HG03558 (cell line): Measurements from ENCODE around the gene TMCC3.

Experiments used
- ATAC-seq: cut with Tn5 transposase; IDR thresholded peaks from one replicate; pipeline ENCODE4 v1.9.1; 2021; ENCODE audit warnings: moderate number of reproducible peaks; ENCODE audit not compliant: unreplicated experiment; ENCODE audit errors: extremely low read depth

Gene TMCC3

DNA sequence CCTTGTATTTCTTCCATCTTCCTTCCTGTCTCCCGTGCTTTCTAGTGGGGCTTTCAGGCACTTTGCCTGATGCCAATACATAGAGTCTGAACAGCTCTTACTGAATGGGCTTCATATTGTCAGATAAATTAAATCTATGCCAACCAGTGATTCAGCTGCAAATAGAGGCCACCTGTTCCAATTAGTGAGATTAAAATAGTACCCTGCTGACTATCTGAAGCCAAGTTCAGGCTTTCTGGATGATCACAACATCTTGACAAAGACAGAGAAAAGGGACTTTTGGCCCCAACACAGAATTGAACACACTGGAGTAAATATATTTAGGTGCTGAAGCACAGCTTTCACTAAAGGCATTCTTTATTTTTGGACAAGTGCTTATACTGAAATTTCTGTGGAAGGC is 11.8 kb downstream of the TMCC3 start:
- no peak for ATAC-seq

DNA sequence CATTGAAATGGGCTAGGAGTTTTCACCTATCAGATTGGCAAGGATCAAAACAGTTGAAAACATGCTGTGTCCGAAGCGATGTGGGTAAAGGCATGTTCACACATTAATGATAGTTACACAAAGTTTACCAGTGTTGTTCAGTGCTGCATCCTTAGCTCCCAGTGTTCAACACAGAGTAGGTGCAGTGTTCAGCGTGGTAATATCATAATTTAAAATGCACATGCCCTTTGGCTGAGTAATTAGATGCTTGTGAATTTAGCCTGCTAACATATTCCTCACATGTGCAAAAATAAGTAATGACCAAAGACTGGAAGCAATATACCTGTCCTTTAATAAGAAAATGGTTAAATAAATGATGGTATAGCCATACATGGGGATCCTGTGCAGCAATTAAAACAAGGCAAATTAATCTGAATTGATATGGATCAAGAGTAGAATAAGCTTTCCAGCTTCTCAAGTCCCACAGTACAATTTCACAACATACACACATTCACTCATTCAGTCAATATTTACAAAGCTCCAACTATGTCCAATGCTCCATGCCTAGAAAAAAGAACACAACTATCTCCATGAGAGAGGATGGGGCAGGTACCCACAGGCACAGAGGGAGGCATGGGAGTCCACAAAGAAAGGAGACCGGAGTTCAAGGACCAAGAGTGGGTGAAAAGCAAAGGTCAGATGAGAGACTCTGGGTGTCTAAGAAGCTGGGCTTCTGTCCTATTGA is 12.8 kb downstream of the TMCC3 start:
- ATAC-seq = no peak

DNA sequence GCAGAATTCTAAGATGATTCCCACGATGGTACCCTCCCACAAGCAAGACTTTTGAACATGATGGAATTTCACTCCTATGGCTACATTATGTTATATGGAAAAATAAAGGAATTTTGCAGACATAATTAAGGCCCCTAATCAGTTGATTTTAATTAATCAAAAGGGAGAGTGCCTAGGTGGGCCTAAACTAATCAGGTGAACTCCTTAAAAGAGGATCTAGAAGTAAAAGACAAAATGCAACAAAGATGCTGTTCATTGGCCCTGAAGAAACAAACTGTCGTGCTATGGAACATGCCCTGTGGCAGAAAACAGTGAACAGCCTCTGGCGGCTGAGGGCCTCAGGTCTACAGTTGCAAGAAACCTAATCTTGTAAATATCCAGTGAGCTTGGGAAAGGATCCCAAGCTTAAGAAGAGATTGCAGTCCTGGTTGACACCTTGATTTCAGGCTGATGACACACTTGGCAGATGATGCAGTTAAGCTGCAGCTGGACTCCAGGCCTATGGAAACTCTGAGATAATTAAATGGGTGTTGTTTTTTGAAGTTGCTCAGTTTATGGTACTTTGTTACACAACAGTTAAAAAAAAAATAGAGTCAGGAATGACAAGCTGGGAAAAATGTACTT is 13.8 kb downstream of the TMCC3 start:
- no peak for ATAC-seq

DNA sequence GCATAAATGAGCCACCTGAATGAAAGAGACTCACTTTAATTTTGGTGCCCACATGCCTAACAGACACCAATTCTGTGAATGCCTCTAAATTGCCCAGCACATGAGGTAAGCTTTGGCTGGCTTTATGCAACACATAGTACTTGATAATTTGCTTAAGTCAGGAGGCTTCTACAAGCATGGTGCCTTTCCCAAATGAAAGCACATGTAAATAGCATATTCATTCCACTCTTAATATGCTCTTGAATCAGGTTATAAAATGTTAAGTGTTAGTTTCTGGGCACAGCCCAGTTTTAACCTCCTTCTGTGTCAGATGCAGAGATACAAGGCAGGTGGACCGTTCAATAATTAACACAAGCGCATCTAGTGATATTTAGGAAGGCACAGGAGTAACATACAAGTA is 15.6 kb downstream of the TMCC3 start:
- ATAC-seq = no peak

DNA sequence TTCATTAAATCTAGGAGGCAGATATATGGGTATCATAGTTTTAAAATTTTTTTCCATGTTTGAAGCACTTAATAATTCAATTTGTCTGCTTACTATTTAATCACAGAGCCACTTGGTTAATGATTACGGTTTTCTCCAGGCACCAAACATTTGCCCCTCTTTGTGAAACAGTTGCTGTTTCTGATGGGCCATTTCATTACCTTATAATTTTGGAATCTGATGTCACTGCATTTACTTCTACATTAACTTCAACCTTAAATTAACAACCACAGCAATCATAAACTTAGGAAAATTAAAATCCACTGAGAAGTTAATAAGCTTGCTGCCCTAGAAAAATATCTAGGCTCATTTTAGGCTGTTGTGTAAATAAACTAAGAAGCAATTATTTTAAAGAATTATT is 17.0 kb downstream of the TMCC3 start:
- ATAC-seq = no peak

DNA sequence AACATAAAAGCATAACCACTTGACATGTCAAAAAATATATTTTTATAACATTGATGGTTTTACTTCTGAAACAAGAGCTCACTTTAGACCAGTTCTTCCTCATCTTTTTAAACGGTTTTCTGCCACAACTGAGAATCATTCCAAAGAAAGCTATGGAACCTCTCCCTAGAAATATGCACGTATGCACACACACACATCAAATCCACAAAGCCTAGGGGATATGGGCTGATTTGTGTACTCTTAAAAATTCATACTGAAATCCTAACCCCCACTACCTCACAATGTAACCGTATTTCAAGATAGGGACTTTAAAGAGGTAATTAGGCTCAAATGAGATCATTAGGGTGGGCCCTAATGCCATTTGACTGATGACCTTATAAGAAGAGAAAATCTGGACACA is 19.3 kb downstream of the TMCC3 start:
- ATAC-seq = no peak

DNA sequence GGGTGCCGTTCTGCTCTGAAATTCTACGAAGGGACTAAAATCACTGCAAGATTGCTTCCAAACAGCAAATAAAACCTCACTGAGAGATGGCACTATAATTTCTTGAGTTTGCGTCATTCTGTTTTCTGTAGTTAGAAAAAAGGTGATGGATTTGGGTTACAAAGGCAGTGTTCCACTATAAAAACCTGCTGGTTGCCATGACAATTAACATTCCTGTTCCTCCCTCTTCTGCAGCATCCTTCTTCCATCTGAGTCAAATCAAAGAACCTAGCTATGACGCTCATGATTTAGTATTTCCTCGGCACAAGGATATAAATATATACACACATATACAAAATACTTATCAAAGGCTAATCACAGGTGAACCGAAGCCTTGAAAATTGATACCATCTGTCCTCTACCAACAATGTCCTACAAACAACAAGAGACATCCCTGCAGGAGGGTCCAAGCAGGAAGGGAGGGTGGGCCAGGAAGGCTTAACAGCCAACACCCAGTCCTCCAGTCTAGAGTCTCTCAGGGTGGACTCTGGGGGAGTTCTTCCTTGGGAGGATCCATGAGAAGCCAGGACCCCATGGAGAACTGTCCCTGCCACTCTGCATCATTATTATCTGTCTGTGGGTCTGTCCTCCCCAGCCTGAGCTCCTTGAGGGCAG is 21.4 kb downstream of the TMCC3 start:
- no peak for ATAC-seq

DNA sequence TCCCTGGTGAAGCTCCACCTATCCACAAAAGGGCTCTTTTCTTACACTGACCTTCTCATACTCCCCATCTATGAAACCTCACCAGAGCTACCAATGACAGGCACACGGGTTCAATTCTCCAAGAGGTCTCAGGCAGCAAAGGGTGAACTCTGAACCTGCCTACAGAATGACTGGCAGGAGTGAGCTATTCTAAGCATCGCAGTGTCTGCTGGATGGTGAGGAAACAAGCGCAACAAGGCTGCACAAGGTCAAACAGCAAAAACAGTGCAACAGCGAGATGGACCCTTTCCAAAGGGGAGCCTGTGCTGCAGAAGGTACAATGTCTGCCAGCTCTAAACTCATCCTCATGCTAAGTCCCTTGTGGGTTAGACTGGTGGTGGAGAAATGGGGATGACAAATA is 22.0 kb downstream of the TMCC3 start:
- ATAC-seq = no peak

DNA sequence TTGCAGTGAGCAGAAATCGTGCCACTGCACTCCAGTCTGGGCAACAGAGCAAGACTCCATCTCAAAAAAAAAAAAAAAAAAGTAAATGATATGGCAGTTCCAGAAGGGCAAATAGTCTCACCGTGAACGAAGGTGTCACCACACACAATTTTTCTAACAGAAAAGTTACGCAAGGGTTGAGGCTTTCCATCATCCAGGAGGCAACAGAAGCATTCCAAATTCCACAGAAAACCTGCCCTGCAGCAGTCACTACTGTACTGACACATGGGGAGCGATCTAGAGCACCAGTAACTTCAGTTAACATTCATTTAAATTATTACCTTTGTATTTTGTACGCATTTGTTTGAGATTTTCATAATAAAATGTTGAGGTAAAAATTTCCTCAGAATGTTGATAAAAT is 24.8 kb downstream of the TMCC3 start:
- ATAC-seq = no peak

DNA sequence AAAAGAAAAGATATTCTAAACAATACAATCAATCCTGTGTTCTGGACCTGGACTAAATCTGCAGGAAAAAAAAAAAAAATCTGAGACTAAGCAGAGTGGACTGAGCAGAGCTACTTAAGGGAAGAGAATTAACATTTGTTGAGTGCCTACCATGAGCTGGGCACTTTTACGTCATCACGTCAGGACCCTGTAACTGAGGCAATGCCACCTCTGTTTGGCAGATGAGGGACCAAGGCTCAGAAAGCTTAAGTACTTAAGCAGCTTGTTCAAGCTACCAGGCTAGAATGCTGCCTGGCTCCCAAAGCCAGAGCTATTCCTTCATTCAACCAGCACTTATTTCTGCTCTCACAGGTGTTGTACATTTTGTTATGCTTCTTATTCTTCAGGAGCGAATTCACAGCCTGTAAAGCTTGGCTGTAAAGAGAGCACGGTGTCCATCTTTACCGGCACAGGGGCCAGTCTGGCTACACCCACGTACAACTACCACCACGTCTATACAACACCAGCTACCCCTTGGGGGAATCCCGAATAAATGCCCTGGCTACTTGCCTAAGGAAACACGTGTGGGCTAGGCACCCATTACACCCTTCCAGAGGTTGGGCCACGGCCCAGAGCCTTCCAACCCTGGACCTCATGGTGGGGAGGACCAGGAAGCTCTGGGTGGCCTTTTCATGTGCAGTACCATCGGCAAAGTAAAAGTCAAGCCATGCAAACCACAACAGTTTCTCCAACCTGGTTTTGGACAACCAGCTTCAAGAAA is 27.0 kb downstream of the TMCC3 start:
- no peak for ATAC-seq

DNA sequence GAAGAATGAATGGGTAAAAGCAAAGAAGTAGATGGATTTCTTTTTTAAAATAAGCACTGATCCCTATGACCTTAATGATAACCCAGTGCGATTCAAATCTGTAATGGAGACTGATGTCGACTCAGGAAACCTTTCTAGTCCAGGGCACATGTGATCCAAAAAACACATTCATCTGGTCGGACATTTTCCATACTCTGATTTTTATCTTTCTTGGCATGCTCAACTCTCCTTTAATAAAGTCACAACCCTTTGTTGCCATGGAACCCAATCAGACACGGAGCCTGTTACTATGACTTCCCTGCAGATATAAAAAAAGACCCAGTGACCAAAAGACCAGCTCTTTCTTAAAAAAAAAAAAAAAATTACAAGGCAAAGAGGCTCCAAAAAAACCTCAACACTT is 27.9 kb downstream of the TMCC3 start:
- ATAC-seq = no peak

DNA sequence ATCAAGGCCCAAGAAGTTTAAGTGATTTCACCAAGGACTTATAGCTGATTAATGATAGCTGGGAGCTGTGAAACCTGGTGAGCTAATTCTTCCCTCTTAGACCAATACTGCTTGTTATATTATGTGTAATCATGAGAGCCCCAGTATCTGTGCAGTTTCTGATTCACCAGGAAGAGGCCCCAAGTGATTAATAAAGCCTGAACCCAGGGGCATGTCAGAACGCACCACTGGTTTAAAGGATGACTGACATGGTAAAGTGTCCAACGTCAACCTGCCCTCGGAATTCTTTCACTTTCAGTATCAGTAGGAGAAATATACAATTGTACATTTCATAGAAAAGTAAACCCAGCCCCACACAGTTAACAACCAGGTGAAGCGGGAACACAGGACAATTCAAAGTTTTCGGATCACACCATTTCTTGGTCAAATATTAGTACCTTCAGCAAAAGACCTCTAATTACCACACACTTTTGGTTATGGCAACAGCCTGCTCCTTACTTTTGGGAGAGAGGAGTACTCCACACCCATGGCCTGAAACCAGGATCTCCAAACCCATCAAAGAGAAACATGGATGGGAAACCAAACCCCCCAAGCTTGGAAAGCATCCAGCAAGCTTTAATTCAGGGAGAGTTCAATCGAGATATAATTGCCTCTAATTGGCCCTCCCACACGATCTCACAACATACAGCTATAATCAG is 28.5 kb downstream of the TMCC3 start:
- peak; percentile 89 for ATAC-seq

DNA sequence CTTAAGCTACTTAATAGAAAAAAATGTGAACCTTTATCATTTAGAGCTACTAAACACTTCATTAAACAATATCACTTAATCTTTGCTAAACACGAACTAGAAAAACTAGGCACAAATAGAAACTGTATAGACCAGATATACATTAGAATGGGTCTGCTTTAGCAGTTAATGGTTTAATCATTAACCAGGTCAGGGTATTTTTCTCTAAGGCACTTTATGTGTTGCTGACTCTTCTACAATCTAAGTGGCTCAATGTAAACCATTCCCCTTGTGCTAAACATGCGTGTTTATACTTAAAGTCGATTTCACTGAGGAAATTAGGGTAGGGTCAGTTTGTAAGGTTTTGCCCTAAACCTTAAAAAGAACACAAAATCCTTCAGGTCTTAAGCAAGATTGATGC is 29.7 kb downstream of the TMCC3 start:
- ATAC-seq = no peak

DNA sequence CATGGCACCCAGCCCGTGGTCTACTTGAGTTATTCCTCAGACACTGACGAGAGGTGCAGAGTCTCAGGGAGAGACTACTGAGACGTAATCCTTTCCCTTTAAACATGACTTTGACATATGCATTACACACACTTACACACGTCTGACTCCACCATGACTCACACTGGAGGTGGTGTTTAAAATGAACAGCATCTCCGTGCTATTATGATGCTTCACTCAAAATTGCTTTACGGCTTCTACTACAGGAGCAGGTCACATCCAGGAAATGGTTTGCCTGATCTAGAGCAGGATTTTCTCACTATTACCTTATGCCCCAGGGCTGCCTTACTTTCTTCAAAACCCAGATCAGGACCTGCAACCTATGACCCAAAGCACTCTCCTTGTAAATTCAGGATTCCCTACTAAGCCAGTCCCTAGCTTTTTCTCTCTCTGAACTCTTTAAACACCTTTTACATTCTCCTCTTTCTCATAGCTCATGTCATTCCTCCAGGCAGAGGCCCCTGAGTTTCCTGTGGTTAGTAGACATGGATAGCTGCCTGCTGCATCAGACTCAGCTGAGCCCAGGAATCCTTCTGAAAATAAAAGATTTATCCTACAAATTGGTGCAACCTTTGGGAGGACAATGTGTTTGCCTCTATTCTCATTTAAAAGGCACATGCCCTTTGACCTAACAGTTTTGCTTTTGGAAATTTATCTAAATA is 31.2 kb downstream of the TMCC3 start:
- no peak for ATAC-seq

DNA sequence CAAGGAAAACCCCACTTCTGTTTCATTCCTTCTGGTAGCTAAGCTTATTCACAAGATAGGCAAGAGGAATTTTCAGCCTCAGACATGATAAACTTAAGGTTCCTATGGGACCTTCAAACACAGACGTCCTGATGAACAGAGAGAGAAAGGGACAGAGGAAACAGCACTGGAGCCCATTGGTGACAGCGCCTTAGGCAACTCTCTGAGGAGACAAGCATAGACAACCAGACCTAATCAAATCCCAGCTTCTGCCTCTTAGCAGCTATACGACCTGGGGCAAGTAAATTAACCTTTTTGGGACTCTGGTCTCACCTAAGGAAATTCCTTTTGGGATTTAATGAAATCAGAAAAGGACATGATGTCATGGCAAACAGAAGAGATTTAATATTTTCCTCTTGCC is 33.3 kb downstream of the TMCC3 start:
- ATAC-seq = no peak

DNA sequence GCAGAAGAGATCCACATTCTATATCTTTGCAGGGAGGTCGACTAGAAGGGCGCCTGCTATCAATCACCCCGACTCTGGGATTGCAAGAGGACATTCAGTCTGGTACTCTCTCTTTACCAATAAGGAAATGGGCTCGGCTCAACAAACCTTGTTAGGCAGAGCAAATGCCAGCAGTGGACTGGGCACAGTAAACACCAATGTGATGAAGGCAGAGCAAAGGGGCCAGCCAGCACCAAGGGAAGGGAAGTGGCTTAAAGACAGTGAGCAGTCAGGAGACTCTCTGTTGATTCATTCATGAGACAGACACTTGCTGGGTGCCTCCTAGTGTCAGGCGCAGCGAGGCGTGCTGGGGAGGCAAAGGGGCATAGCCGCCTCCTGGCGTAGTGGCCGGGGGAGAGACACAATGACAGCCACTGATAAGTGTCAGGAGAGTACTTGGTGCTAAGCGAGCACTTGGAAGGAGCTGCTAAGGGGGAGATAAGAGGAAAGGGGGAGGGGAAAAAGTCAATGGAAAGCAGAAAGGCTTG is 34.1 kb downstream of the TMCC3 start:
- ATAC-seq = no peak

DNA sequence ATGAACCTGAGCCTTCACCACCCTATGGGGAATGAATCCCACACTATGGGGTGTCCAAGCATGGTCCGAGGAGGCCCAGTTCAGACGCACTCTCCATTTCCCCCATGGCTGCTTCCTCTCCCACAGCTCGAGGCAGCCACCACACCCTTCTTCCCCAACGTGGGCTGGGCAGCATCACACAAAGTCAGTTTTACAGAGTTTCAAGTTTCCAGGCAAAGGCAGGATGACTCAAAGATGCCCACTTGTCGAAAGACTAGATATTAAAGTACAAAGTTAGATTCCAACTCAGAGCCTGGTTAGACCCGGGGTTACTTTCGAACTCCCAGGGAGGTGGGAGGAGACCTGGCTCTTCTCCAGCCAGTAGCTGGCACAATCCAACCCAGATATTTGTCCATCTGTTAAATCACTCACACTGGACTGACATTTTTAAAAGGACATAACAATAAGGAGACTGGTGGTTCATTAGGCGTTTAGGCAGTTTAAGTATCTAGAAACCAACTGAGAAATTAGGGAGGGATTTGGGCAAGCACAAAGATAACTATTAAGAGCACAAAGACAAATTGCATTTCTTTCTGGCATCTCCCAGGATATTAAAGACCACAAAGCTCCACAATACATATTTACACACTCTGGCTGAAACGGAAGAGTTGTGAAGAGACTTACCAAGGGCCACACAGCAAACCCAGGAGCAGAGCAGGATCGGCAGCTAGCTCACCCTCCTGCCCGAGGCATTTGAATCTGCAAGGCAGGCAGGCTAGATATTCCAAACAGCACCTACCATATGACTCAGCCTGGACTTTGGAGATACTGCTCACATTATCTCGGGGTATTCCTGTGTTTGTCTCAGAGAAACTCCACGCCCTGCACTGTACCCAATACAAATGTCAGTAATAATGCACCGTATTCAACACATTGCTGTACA is 34.8 kb downstream of the TMCC3 start:
- ATAC-seq = no peak

DNA sequence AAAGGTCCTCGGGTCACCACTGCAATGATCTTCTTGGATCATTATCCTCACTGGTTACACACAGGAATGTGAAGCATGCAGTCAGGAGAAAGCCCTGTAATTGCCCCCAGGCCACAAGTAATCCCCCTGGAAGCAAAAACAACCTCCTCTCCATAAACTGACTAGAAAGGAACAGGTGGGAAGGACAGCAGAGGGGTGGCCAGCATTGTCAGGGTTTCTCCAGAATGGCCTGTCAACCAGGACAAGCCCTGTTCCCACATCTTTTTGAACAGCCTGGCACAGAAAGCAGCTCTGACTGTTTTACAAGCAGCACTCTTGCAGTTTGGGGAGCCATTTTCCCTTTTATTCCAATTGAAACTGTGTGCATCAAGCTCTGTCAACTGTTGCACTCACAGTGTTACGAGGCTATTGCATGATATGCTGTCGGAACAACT is 36.1 kb downstream of the TMCC3 start:
- no peak for ATAC-seq
